Mesendoderm (in vitro differentiated cells): ENCODE measurements around the gene L1TD1.
"Not testable (repeated sequence)": the region's sequence is repeated elsewhere in the genome, so short reads cannot be mapped to it uniquely, and the experiment has no call there.

Experiments used
- DNase-seq: peaks from one replicate; pipeline ENCODE4 v3.0.0; 2013
- H2AK5ac ChIP-seq: 2 replicates; pipeline ENCODE4 v1.6.1; 2013; ENCODE audit warnings: low read length, inconsistent platforms
- H2BK120ac ChIP-seq: 2 replicates; pipeline ENCODE4 v1.6.1; 2013; ENCODE audit warnings: low read depth, mild to moderate bottlenecking, low read length, moderate library complexity, mixed read lengths
- H2BK15ac ChIP-seq: replicated peaks from 2 replicates; pipeline ENCODE4 v1.6.1; 2013; ENCODE audit warnings: low read depth, mild to moderate bottlenecking, moderate library complexity
- H2BK5ac ChIP-seq: 2 replicates; pipeline ENCODE4 v1.6.1; 2013; ENCODE audit warnings: low read length, inconsistent platforms
- H3K18ac ChIP-seq: 2 replicates; pipeline ENCODE4 v1.6.1; 2013; ENCODE audit warnings: mild to moderate bottlenecking, low read length, mixed read lengths
- H3K23ac ChIP-seq: one replicate; pipeline ENCODE4 v1.6.1; 2013; ENCODE audit warnings: low read length
- H3K27ac ChIP-seq: 2 replicates; pipeline ENCODE4 v1.5.1; 2013; ENCODE audit warnings: low read depth, mild to moderate bottlenecking, inconsistent platforms, low read length, moderate library complexity
- H3K27me3 ChIP-seq: 2 replicates; pipeline ENCODE4 v1.6.1; 2013; ENCODE audit warnings: low read length, control low read depth, mild to moderate bottlenecking, inconsistent platforms; ENCODE audit not compliant: insufficient read depth, poor library complexity
- H3K36me3 ChIP-seq: 2 replicates; pipeline ENCODE4 v1.6.1; 2013; ENCODE audit warnings: low read length, inconsistent platforms; ENCODE audit not compliant: control insufficient read depth, insufficient read depth
- H3K4ac ChIP-seq: one replicate; pipeline ENCODE4 v1.6.1; 2013; ENCODE audit warnings: low read depth, mild to moderate bottlenecking, low read length, moderate library complexity
- H3K4me1 ChIP-seq: 2 replicates; pipeline ENCODE4 v1.6.1; 2013; ENCODE audit warnings: low read depth, low read length, inconsistent platforms; ENCODE audit not compliant: control insufficient read depth
- H3K4me2 ChIP-seq: 2 replicates; pipeline ENCODE4 v1.6.1; 2013; ENCODE audit warnings: low read length
- H3K4me3 ChIP-seq: 2 replicates; pipeline ENCODE4 v1.5.1; 2013; ENCODE audit warnings: mild to moderate bottlenecking, low read length
- H3K56ac ChIP-seq: one replicate; pipeline ENCODE4 v1.6.1; 2013; ENCODE audit warnings: low read length
- H3K79me1 ChIP-seq: 2 replicates; pipeline ENCODE4 v1.6.1; 2013; ENCODE audit warnings: low read length, inconsistent platforms
- H3K79me2 ChIP-seq: 2 replicates; pipeline ENCODE4 v1.6.1; 2013; ENCODE audit warnings: mild to moderate bottlenecking, low read length; ENCODE audit not compliant: control insufficient read depth, insufficient read depth
- H3K9ac ChIP-seq: 2 replicates; pipeline ENCODE4 v1.6.1; 2013; ENCODE audit warnings: low read length, inconsistent platforms
- H4K5ac ChIP-seq: one replicate; pipeline ENCODE4 v1.6.1; 2013; ENCODE audit warnings: low read length
- H4K8ac ChIP-seq: one replicate; pipeline ENCODE4 v1.6.1; 2013; ENCODE audit warnings: low read depth, mild to moderate bottlenecking, control low read depth, low read length, moderate library complexity
- WGBS: extraction: QIAGEN DNeasy Blood & Tissue Kit; methylation state at CpG from one replicate; pipeline ENCODE4 v1.1.7; 2013; ENCODE audit warnings: low lambda C conversion rate, missing lambda C conversion rate; ENCODE audit not compliant: insufficient coverage; ENCODE audit errors: extremely low coverage; 5-methylcytosine and 5-hydroxymethylcytosine counted together

L1TD1 gene

GRCh38 chr1:62213075-62213914, 18.6 kb downstream of the L1TD1 start:
- Histone ChIP-seq H2AK5ac (no peak overlapping the region), H3K4me2 (no peak overlapping the region), H3K79me1 (peaks cover 7% of the 10 kb centered on the region), H3K56ac (no peak overlapping the region), H3K23ac (no peak overlapping the region), H3K18ac (no peak overlapping the region), H3K4ac (no peak overlapping the region), H3K79me2 (peaks cover 2% of the 10 kb centered on the region), H3K27me3 (no peaks in the 10 kb centered on the region), H3K9ac (no peak overlapping the region), H4K8ac (no peak overlapping the region), H3K4me1 (no peaks in the 10 kb centered on the region), H3K27ac (no peak overlapping the region), H2BK5ac (no peak overlapping the region), H4K5ac (no peak overlapping the region), H2BK120ac (no peak overlapping the region), H3K36me3 (peaks cover 16% of the 10 kb centered on the region), H3K4me3 (no peak overlapping the region), H2BK15ac (no peak overlapping the region)
- WGBS = no CpG with 5 or more reads among the region's 6 CpGs
- no peak for DNase-seq

- H2BK5ac ChIP-seq = no peak overlapping the region
- no peak overlapping the region for H4K5ac ChIP-seq
- H3K4me2 ChIP-seq = no peak overlapping the region
- no peak overlapping the region for H3K9ac ChIP-seq
- no peak overlapping the region for H3K4me3 ChIP-seq
- no peak overlapping the region for H4K8ac ChIP-seq
- H3K23ac ChIP-seq = no peak overlapping the region
- no peak overlapping the region for H3K56ac ChIP-seq
- H2BK15ac ChIP-seq = no peak overlapping the region
- no peaks in the 10 kb centered on the region for H3K4me1 ChIP-seq
- no peaks in the 10 kb centered on the region for H3K79me1 ChIP-seq
- H2AK5ac ChIP-seq = no peak overlapping the region
- H3K27ac ChIP-seq = no peak overlapping the region
- no peak overlapping the region for H3K18ac ChIP-seq
- H3K27me3 ChIP-seq = no peaks in the 10 kb centered on the region
- H2BK120ac ChIP-seq = no peak overlapping the region
- WGBS = no CpG with 5 or more reads among the region's 2 CpGs
- no peak overlapping the region for H3K4ac ChIP-seq
- H3K36me3 ChIP-seq = peaks cover 1% of the 10 kb centered on the region
- peaks cover 2% of the 10 kb centered on the region for H3K79me2 ChIP-seq
- no peak for DNase-seq
Measured at GRCh38 chr1:62218604-62219003, 24.0 kb downstream of the L1TD1 start.

GRCh38 chr1:62220456-62220855, 25.8 kb downstream of the L1TD1 start:
- not testable (repeated sequence) for H2BK5ac ChIP-seq, H2BK15ac ChIP-seq, H2BK120ac ChIP-seq, H3K18ac ChIP-seq, H3K27ac ChIP-seq, H3K4me1 ChIP-seq, H3K79me1 ChIP-seq, H3K4me2 ChIP-seq, H3K79me2 ChIP-seq, H3K27me3 ChIP-seq, H3K4ac ChIP-seq, H3K23ac ChIP-seq, H4K8ac ChIP-seq, H3K4me3 ChIP-seq, H4K5ac ChIP-seq, H3K9ac ChIP-seq, H3K56ac ChIP-seq, DNase-seq, H2AK5ac ChIP-seq, H3K36me3 ChIP-seq
- no CpG with 5 or more reads among the region's 9 CpGs for WGBS

- no peak overlapping the region for H2BK120ac ChIP-seq
- no peak overlapping the region for H2AK5ac ChIP-seq
- WGBS = no CpG with 5 or more reads among the region's 1 CpG
- H4K5ac ChIP-seq = no peak overlapping the region
- H3K4me2 ChIP-seq = no peak overlapping the region
- H3K4ac ChIP-seq = no peak overlapping the region
- H3K9ac ChIP-seq = no peak overlapping the region
- no peak overlapping the region for H3K23ac ChIP-seq
- H3K79me2 ChIP-seq = no peaks in the 10 kb centered on the region
- H3K18ac ChIP-seq = no peak overlapping the region
- H3K27me3 ChIP-seq = no peaks in the 10 kb centered on the region
- H3K79me1 ChIP-seq = peaks cover 1% of the 10 kb centered on the region
- no peak overlapping the region for H4K8ac ChIP-seq
- no peak for DNase-seq
- H3K4me1 ChIP-seq = no peaks in the 10 kb centered on the region
- H2BK5ac ChIP-seq = no peak overlapping the region
- no peak overlapping the region for H3K56ac ChIP-seq
- no peak overlapping the region for H3K4me3 ChIP-seq
- no peak overlapping the region for H2BK15ac ChIP-seq
- H3K27ac ChIP-seq = no peak overlapping the region
- H3K36me3 ChIP-seq = peaks cover 3% of the 10 kb centered on the region
Measured at GRCh38 chr1:62221171-62221570, 26.5 kb downstream of the L1TD1 start.

GRCh38 chr1:62222321-62222720, 27.7 kb downstream of the L1TD1 start:
- Histone ChIP-seq H3K4me1 (no peaks in the 10 kb centered on the region), H3K4me2 (no peak overlapping the region), H4K8ac (no peak overlapping the region), H2BK15ac (no peak overlapping the region), H3K27me3 (no peaks in the 10 kb centered on the region), H3K18ac (no peak overlapping the region), H4K5ac (no peak overlapping the region), H2AK5ac (no peak overlapping the region), H3K27ac (no peak overlapping the region), H3K79me1 (peaks cover 1% of the 10 kb centered on the region), H3K4ac (no peak overlapping the region), H3K4me3 (no peak overlapping the region), H2BK5ac (no peak overlapping the region), H3K79me2 (no peaks in the 10 kb centered on the region), H3K9ac (no peak overlapping the region), H3K36me3 (peaks cover 5% of the 10 kb centered on the region), H3K23ac (no peak overlapping the region), H3K56ac (no peak overlapping the region), H2BK120ac (no peak overlapping the region)
- WGBS = no CpG with 5 or more reads among the region's 9 CpGs
- DNase-seq = no peak

GRCh38 chr1:62224182-62224581, 29.5 kb downstream of the L1TD1 start:
- no peak overlapping the region for H2BK120ac ChIP-seq
- no peak for DNase-seq
- no peak overlapping the region for H4K8ac ChIP-seq
- H3K4me2 ChIP-seq = no peak overlapping the region
- no peaks in the 10 kb centered on the region for H3K79me2 ChIP-seq
- H2BK5ac ChIP-seq = no peak overlapping the region
- H3K27ac ChIP-seq = no peak overlapping the region
- peaks cover 1% of the 10 kb centered on the region for H3K79me1 ChIP-seq
- H3K4ac ChIP-seq = no peak overlapping the region
- peaks cover 12% of the 10 kb centered on the region for H3K36me3 ChIP-seq
- H4K5ac ChIP-seq = no peak overlapping the region
- peaks cover 3% of the 10 kb centered on the region for H3K4me1 ChIP-seq
- no peak overlapping the region for H3K4me3 ChIP-seq
- no peak overlapping the region for H3K56ac ChIP-seq
- no peak overlapping the region for H3K18ac ChIP-seq
- H2AK5ac ChIP-seq = no peak overlapping the region
- WGBS = no CpG with 5 or more reads among the region's 3 CpGs
- no peaks in the 10 kb centered on the region for H3K27me3 ChIP-seq
- H3K9ac ChIP-seq = no peak overlapping the region
- H2BK15ac ChIP-seq = no peak overlapping the region
- H3K23ac ChIP-seq = no peak overlapping the region
